ENCODE data around the gene MRPS23. TPM values are rescaled to one million over a fixed set of nuclear protein-coding genes. Genes with fewer than 3 reads are reported as not detected.

Gene MRPS23
- polyA plus RNA-seq, 1 experiment: 33.7 TPM

GRCh38 chr17:57811638-57812280 is 38.1 kb downstream of the MRPS23 start:
- POLR2A ChIA-PET: no interaction called here
- CTCF ChIA-PET: interaction anchor here (1.7 to 2.2 kb wide), 2 partner anchors 10 to 22 kb away, joined by 4 to 9 read pairs; no protein-coding TSS in a partner anchor
- H3K27me3 ChIP-seq (ENCODE audit: control insufficient read depth, insufficient read depth, low read length): peaks cover 5% of the 10 kb centered on the region
- H3K4me3 ChIP-seq (ENCODE audit: low read depth, low read length): no peak overlapping the region
- no peaks in the 10 kb centered on the region for H3K36me3 ChIP-seq (ENCODE audit: control insufficient read depth, insufficient read depth, low read length)
- no peak for DNase-seq (ENCODE audit: low read depth)
- TF ChIP-seq CTCF (IDR thresholded peaks at IDR 0.05; ENCODE audit: insufficient read depth, low read depth, low read length): no peak

DNA sequence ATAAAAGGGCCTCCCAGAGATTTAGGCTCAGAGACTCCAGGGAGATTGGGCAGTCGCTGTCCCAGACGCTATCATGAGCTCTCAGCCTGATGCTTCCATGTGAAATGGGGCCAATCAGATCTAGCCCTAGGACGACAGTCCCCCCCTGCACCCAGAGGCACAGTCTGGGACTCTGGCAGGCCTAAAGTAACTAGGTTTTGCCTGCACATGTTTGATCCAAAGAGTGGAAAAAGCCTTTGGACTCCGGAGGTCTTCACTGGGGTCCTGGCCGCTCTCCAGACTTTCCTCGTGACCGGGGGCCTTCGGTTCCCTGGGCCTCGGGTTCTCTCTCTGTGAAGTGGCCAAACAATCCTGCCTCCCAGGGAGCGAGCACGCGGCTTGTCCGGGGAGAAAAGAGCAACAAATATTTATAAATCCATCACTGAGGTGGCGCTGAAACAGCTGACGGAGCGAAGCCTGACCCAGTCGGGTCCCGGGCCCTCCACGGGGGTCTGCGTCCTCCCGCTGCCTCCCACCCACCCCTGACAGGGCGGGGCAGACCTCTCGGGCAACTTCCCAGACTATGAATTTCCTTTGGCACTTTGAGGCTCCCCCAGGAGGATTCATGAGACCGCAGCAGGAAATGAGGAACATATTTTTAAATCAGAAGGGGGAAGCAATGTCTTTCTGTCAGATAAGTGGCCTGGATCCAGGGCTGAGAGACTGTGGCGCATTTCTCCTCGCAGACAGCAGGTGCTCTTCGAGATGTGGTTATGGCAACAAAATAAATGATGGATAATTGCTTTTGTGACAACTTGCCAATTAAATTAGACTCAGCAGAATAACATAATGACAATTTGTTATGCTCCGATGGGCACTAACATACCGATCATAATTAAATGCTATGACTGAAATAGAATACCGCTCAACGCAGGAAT is 38.9 kb downstream of the MRPS23 start:
- Histone ChIP-seq H3K36me3 (ENCODE audit: control insufficient read depth, insufficient read depth, low read length) (no peaks in the 10 kb centered on the region), H3K4me3 (ENCODE audit: low read depth, low read length) (no peak overlapping the region), H3K27me3 (ENCODE audit: control insufficient read depth, insufficient read depth, low read length) (peaks cover 5% of the 10 kb centered on the region)
- peak; percentile 4 for DNase-seq (ENCODE audit: low read depth)
- TF ChIP-seq CTCF (IDR thresholded peaks at IDR 0.05; ENCODE audit: insufficient read depth, low read depth, low read length): no peak
- POLR2A ChIA-PET: no interaction called here
- CTCF ChIA-PET: interaction anchor here (0.9 to 2.2 kb wide), 3 partner anchors 9 to 28 kb away, joined by 3 to 9 read pairs (median 4); no protein-coding TSS in a partner anchor

- no peak overlapping the region for H3K4me3 ChIP-seq (ENCODE audit: low read depth, low read length)
- H3K36me3 ChIP-seq (ENCODE audit: control insufficient read depth, insufficient read depth, low read length): no peaks in the 10 kb centered on the region
- H3K27me3 ChIP-seq (ENCODE audit: control insufficient read depth, insufficient read depth, low read length): peaks cover 5% of the 10 kb centered on the region
- TF ChIP-seq CTCF (IDR thresholded peaks at IDR 0.05; ENCODE audit: insufficient read depth, low read depth, low read length): no peak
- ChIA-PET CTCF (interaction anchor here (0.9 to 1.2 kb wide), 2 partner anchors 23 to 26 kb away, joined by 3 read pairs; no protein-coding TSS in a partner anchor), POLR2A (no interaction called here)
- DNase-seq (ENCODE audit: low read depth): no peak
Measured at GRCh38 chr17:57809879-57810278, 40.0 kb downstream of the MRPS23 start.

DNA sequence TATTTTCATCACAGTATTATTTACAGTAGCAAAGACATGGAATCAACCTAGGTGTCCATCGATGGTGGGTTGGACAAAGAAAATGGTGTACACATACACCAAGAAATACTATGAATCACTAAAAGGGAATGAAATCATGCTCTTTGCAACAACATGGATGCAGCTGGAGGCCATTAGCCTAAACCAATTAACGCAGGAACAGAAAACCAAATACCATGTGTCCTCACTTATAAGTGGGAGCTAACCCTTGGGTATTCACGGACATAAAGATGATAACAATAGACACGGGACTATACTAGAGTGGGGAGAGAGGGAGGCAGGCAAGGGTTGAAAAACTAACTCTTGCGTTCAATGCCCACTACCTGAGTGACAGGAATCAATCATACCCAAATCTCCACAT is 41.0 kb downstream of the MRPS23 start:
- Histone ChIP-seq H3K4me3 (ENCODE audit: low read depth, low read length) (no peak overlapping the region), H3K36me3 (ENCODE audit: control insufficient read depth, insufficient read depth, low read length) (no peaks in the 10 kb centered on the region), H3K27me3 (ENCODE audit: control insufficient read depth, insufficient read depth, low read length) (peaks cover 5% of the 10 kb centered on the region)
- no peak for TF ChIP-seq CTCF (IDR thresholded peaks at IDR 0.05; ENCODE audit: insufficient read depth, low read depth, low read length)
- ChIA-PET CTCF (interaction anchor here (1.2 kb wide), 1 partner anchor 24 kb away, joined by 3 read pairs; no protein-coding TSS in a partner anchor), POLR2A (no interaction called here)
- no peak for DNase-seq (ENCODE audit: low read depth)

DNA sequence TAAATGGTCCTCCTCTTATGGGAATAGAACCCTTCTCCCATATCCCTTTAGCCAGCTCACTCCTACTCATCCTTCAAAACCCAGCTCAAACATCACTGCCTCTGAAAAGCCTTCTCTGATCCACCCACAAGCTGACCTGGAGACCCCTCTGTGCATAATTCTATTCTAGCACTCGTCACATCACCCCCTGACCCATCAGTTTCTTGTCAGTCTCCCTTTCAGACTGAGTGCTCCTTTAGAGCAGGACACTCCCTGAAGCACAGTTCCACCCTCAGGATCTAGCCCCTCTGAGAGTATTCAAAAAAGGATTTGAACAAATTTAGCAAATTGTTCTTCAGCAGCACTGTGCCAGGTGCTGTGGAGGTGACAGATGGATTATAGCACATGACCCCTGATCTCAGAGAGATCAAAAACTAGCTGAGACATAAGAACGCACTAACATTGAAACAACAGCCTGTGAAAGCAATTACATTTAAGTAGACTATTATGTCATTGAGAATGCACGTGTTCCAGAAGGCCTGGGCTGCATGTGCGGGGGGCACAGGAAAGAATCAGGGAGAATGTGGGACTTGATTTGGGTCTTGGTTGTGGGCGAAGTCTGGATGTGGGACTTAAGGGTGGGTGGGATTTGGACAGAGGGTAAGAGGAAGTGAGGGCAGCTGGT is 43.5 kb downstream of the MRPS23 start:
- Histone ChIP-seq H3K36me3 (ENCODE audit: control insufficient read depth, insufficient read depth, low read length) (no peaks in the 10 kb centered on the region), H3K27me3 (ENCODE audit: control insufficient read depth, insufficient read depth, low read length) (peaks cover 5% of the 10 kb centered on the region), H3K4me3 (ENCODE audit: low read depth, low read length) (no peak overlapping the region)
- CTCF ChIA-PET: no interaction called here
- TF ChIP-seq CTCF (IDR thresholded peaks at IDR 0.05; ENCODE audit: insufficient read depth, low read depth, low read length): no peak
- no peak for DNase-seq (ENCODE audit: low read depth)
- POLR2A ChIA-PET: no interaction called here
